Caco-2 (cell line): ENCODE measurements around the gene RPUSD2. TPM values are rescaled to one million over a fixed set of nuclear protein-coding genes. Genes with fewer than 3 reads are reported as not detected.

Experiments
- BruUV-seq: library from RNA; stranded (reverse); fragments of 400-500 nt; replicated peaks from 2 replicates; lab custom pipeline; 2021; lab: Mats Ljungman, UMichigan
- CTCF ChIA-PET: fragments of 300-600 bp; sonication (Branson Sonifier 250); formaldehyde crosslinking; loops from one replicate; lab custom pipeline; 2022; ENCODE audit warnings: antibody characterized with exemption; lab: Charles Lee
- POLR2A ChIA-PET: fragments of 300-600 bp; sonication (Branson Sonifier 250); formaldehyde crosslinking; loops from one replicate; lab custom pipeline; 2022; ENCODE audit warnings: antibody characterized with exemption; lab: Charles Lee
- DNase-seq, 2 experiments: peaks; one replicate each; pipeline versions ENCODE4 v3.0.0 to v3.0.0-alpha.2; 2020 to 2022
- H3K27me3 ChIP-seq: replicated peaks from 2 replicates; pipeline ENCODE4 v1.6.0; 2011; ENCODE audit warnings: low read length; ENCODE audit not compliant: control insufficient read depth, insufficient read depth
- H3K36me3 ChIP-seq: 2 replicates; pipeline ENCODE4 v1.5.1; 2011; ENCODE audit warnings: low read length; ENCODE audit not compliant: control insufficient read depth, insufficient read depth
- H3K4me1 ChIP-seq: fragments of 250-450 bp; sonication (Bioruptor Pico); 2 replicates; pipeline ENCODE4 v1.5.1; 2020; ENCODE audit warnings: mild to moderate bottlenecking
- H3K4me3 ChIP-seq: 2 replicates; pipeline ENCODE4 v1.5.1; 2011; ENCODE audit warnings: low read depth, mild to moderate bottlenecking, control low read depth, low read length
- H3K9me3 ChIP-seq: fragments of 250-450 bp; sonication (Bioruptor Pico); 2 replicates; pipeline ENCODE4 v1.5.1; 2020; ENCODE audit warnings: mild to moderate bottlenecking, moderate library complexity
- H3K27ac Mint-ChIP-seq: one replicate; pipeline ENCODE4 v1.8.0; 2022; ENCODE audit warnings: mixed read lengths; ENCODE audit not compliant: unreplicated experiment
- H3K27me3 Mint-ChIP-seq: one replicate; pipeline ENCODE4 v1.8.0; 2022; ENCODE audit warnings: mixed read lengths; ENCODE audit not compliant: insufficient read depth, unreplicated experiment
- H3K36me3 Mint-ChIP-seq: one replicate; pipeline ENCODE4 v1.8.0; 2022; ENCODE audit warnings: mild to moderate bottlenecking, mixed read lengths; ENCODE audit not compliant: insufficient read depth, unreplicated experiment
- H3K4me1 Mint-ChIP-seq: one replicate; pipeline ENCODE4 v1.8.0; 2022; ENCODE audit warnings: low read depth, mixed read lengths; ENCODE audit not compliant: unreplicated experiment
- H3K4me3 Mint-ChIP-seq: one replicate; pipeline ENCODE4 v1.8.0; 2022; ENCODE audit warnings: mild to moderate bottlenecking, moderate library complexity, mixed read lengths; ENCODE audit not compliant: unreplicated experiment
- H3K9me3 Mint-ChIP-seq: one replicate; pipeline ENCODE4 v1.8.0; 2022; ENCODE audit warnings: mixed read lengths; ENCODE audit not compliant: unreplicated experiment
- CTCF ChIP-seq, 2 experiments: fragments of 200-600 bp in 1 of 2; IDR thresholded peaks; 1 replicate in 1 of 2; 2 replicates in 1 of 2; pipeline versions ENCODE4 v1.5.1 to v1.8.0; 2011 to 2022; ENCODE audit warnings: antibody characterized with exemption in 1 of 2, control low read depth in 1 of 2, inconsistent platforms in 1 of 2, low read depth in 1 of 2, low read length in 1 of 2, mild to moderate bottlenecking in 1 of 2, moderate library complexity in 1 of 2; ENCODE audit not compliant: insufficient read depth in 1 of 2, severe bottlenecking in 1 of 2, unreplicated experiment in 1 of 2
- intact Hi-C: fragments of 100-400 bp; cut with micrococcal nuclease; formaldehyde crosslinking; loops from one replicate; pipeline ENCODE4 v1.10.0; 2022; ENCODE audit not compliant: unreplicated experiment
- total RNA-seq: library from RNA; stranded (reverse); gene quantifications from 2 replicates; pipeline ENCODE4 v1.2.3, GENCODE V29; 2022

Gene RPUSD2
- total RNA-seq, 1 experiment from 2014 or later, result 14.6 TPM

DNA sequence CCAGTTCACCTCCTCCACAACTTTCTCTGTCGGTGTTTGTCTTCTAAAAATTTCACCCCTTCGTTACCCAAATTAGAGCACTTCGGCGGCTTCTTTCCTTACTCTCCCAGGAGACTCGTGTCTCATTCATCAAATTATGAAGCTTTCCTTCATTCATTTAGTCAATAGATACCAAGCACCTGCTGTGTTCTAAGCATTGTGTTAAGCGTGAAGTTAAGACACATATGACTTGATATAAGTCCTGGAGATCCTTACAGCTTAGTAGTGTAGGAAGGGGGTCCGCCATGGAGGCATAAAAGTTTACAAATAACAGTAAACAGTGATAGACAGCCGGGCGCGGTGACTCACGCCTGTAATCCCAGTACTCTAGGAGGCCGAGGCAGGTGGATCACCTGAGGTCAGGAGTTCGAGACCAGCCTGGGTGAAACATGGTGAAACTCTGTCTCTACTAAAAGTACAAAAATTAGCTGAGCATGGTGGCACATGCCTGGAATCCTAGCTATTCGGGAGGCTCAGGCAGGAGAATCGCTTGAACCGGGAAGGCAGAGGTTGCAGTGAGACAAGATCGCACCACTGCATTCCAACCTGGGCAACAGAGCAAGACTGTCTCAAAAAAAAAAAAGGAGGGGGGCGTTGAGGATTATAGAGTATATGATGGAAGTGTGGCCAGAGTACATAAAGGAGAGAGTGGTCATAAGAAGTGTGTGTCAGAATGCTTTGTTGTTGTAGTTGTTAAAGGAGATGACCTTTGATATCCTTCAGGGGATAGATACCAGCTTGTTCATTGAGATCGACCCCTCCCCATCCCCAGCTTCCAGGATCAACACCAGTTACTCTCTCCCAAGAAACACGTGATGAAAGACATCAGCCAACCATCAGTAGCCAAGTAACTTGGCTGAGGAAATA is 3.5 kb upstream of the RPUSD2 start:
- Mint-ChIP-seq H3K27me3 (no peaks in the 10 kb centered on the region), H3K9me3 (no peaks in the 10 kb centered on the region), H3K27ac (peak overlapping the region; percentile 94), H3K36me3 (peaks cover 16% of the 10 kb centered on the region), H3K4me1 (peaks cover 16% of the 10 kb centered on the region), H3K4me3 (peak overlapping the region; percentile 87)
- no peaks in the 10 kb centered on the region for H3K4me1 ChIP-seq
- no peaks in the 10 kb centered on the region for H3K9me3 ChIP-seq
- ChIA-PET POLR2A (interaction anchor here (0.6 to 1.5 kb wide), 10 partner anchors 13 to 308 kb away, joined by 3 to 12 read pairs (median 4); partner anchors contain the start of genes BAHD1, GCHFR and RAD51), CTCF (interaction anchor here (0.7 to 1.6 kb wide), 10 partner anchors 13 to 220 kb away, joined by 3 to 14 read pairs (median 4); no protein-coding TSS in a partner anchor)
- peak overlapping the region; percentile 32 for H3K4me3 ChIP-seq
- TF ChIP-seq CTCF (IDR thresholded peaks at IDR 0.05; ENCODE audit: insufficient read depth in 1 of 2, low read depth in 1 of 2, low read length in 1 of 2, severe bottlenecking in 1 of 2, unreplicated experiment in 1 of 2), result no peak
- DNase-seq, result peak in 1 of 2 experiments; percentile 25
- H3K27me3 ChIP-seq, result no peaks in the 10 kb centered on the region
- H3K36me3 ChIP-seq, result no peaks in the 10 kb centered on the region; the same call in 1 of the 2 replicates
- intact Hi-C loops, result loop anchor here (2.0 to 10.0 kb wide), 2 partner anchors 47 to 199 kb away; partner anchors contain the start of genes C15orf62 and GCHFR
- no TSS peak for BruUV-seq

- H3K4me3 Mint-ChIP-seq, result peak overlapping the region; percentile 43
Measured at GRCh38 chr15:40567111-40567510, 2.0 kb upstream of the RPUSD2 start.

More at GRCh38 chr15:40567111-40567510, 2.0 kb upstream of the RPUSD2 start:
- Histone ChIP-seq H3K4me1 (no peaks in the 10 kb centered on the region), H3K4me3 (no peak overlapping the region), H3K36me3 (peaks cover 1% of the 10 kb centered on the region; the same call in 1 of the 2 replicates), H3K27me3 (no peaks in the 10 kb centered on the region), H3K9me3 (no peaks in the 10 kb centered on the region)
- H3K9me3 Mint-ChIP-seq, result no peaks in the 10 kb centered on the region
- intact Hi-C loops, result loop anchor here (2.0 to 10.0 kb wide), 2 partner anchors 48 to 198 kb away; partner anchors contain the start of genes C15orf62 and GCHFR
- TF ChIP-seq CTCF (IDR thresholded peaks at IDR 0.05; ENCODE audit: insufficient read depth in 1 of 2, low read depth in 1 of 2, low read length in 1 of 2, severe bottlenecking in 1 of 2, unreplicated experiment in 1 of 2), result peak; percentile 38 to 51
- BruUV-seq, result no TSS peak
- H3K36me3 Mint-ChIP-seq, result peaks cover 18% of the 10 kb centered on the region
- CTCF ChIA-PET, result interaction anchor here (0.8 to 1.2 kb wide), 2 partner anchors 16 to 23 kb away, joined by 3 to 5 read pairs; no protein-coding TSS in a partner anchor
- no peaks in the 10 kb centered on the region for H3K27me3 Mint-ChIP-seq
- peak; percentile 48 to 52 for DNase-seq
- H3K4me1 Mint-ChIP-seq, result peaks cover 16% of the 10 kb centered on the region
- no peak overlapping the region for H3K27ac Mint-ChIP-seq
- POLR2A ChIA-PET, result interaction anchor here (0.6 to 0.7 kb wide), 2 partner anchors 17 to 146 kb away, joined by 3 read pairs; no protein-coding TSS in a partner anchor
